ENCODE data around the gene AK3. TPM values are rescaled to one million over a fixed set of nuclear protein-coding genes. Genes with fewer than 3 reads are reported as not detected.
"Not testable (repeated sequence)": the region's sequence is repeated elsewhere in the genome, so short reads cannot be mapped to it uniquely, and the experiment has no call there.

The AK3 gene
- total RNA-seq, 4 donors from 2014 or later: 81.3 to 102 (median 92.9) TPM

GRCh38 chr9:4756420-4756819, 15.4 kb upstream of the AK3 start:
- H3K4me3 ChIP-seq (ENCODE audit: low read depth, poor library complexity, severe bottlenecking): no peak overlapping the region
- TF ChIP-seq CTCF (IDR thresholded peaks at IDR 0.05): no peak
- no peak for TF ChIP-seq POLR2A (IDR thresholded peaks at IDR 0.05)
- WGBS, 2 donors: 77 to 87% methylated on average over 4 of the region's 4 CpGs
- DNase-seq (ENCODE audit: low spot score in 2 of 2): peak in 1 of 2 donors; percentile 17
- intact Hi-C loops (cut with DNase I; ENCODE audit: low total_unique reads): no loop called here

GRCh38 chr9:4755026-4755609, 14.1 kb upstream of the AK3 start:
- no peak overlapping the region for H3K4me3 ChIP-seq (ENCODE audit: low read depth, poor library complexity, severe bottlenecking)
- TF ChIP-seq POLR2A (IDR thresholded peaks at IDR 0.05) (no peak), CTCF (IDR thresholded peaks at IDR 0.05) (no peak)
- DNase-seq (ENCODE audit: low spot score in 2 of 2): no peak
- intact Hi-C loops (cut with DNase I; ENCODE audit: low total_unique reads): no loop called here
- 63 to 65% methylated on average over 5 of the region's 5 CpGs for WGBS, 2 donors

DNA sequence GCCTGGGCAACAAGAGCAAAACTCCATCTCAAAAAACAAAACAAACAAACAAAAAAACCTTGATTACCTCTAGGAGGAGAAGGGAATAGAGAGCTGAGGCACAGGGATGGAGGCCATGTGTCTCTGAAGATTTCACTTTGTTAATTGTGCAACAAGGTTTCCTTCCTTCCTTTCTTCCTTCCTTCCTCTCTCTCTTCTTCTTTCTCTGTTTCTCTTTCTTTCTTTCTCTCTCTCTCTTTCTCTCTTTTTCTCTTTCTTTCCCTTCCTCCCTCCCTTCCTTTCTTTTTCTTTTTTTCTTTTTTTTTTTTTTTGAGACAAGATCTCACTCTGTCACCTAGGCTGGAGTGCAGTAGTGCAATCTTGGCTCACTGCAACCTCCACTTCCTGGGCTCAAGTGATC, 13.5 kb upstream of the AK3 start:
- H3K4me3 ChIP-seq (ENCODE audit: low read depth, poor library complexity, severe bottlenecking); intact Hi-C loops (cut with DNase I; ENCODE audit: low total_unique reads); DNase-seq (ENCODE audit: low spot score in 2 of 2): not testable (repeated sequence)

GRCh38 chr9:4750023-4750673, 9.1 kb upstream of the AK3 start:
- intact Hi-C loops (cut with DNase I; ENCODE audit: low total_unique reads): no loop called here
- H3K4me3 ChIP-seq (ENCODE audit: low read depth, poor library complexity, severe bottlenecking): no peak overlapping the region
- no peak for TF ChIP-seq POLR2A (IDR thresholded peaks at IDR 0.05)
- TF ChIP-seq CTCF (IDR thresholded peaks at IDR 0.05): peak in 1 of 3 donors; percentile 14
- no peak for DNase-seq (ENCODE audit: low spot score in 2 of 2)
- 38 to 46% methylated on average over 8 of the region's 8 CpGs for WGBS, 2 donors

GRCh38 chr9:4748612-4749011, 7.6 kb upstream of the AK3 start:
- intact Hi-C loops (cut with DNase I; ENCODE audit: low total_unique reads): no loop called here
- WGBS, 2 donors: 96 to 97% methylated on average over 5 of the region's 5 CpGs
- DNase-seq (ENCODE audit: low spot score in 2 of 2): no peak

More at GRCh38 chr9:4748612-4749011, 7.6 kb upstream of the AK3 start:
- TF ChIP-seq POLR2A (IDR thresholded peaks at IDR 0.05) (no peak), CTCF (IDR thresholded peaks at IDR 0.05) (no peak)
- no peak overlapping the region for H3K4me3 ChIP-seq (ENCODE audit: low read depth, poor library complexity, severe bottlenecking)
